ENCODE results near the gene DCTD. TPM values are rescaled to one million over a fixed set of nuclear protein-coding genes. Genes with fewer than 3 reads are reported as not detected.

Gene DCTD
- total RNA-seq, 1 donor from 2014 or later = 105 TPM

DNA sequence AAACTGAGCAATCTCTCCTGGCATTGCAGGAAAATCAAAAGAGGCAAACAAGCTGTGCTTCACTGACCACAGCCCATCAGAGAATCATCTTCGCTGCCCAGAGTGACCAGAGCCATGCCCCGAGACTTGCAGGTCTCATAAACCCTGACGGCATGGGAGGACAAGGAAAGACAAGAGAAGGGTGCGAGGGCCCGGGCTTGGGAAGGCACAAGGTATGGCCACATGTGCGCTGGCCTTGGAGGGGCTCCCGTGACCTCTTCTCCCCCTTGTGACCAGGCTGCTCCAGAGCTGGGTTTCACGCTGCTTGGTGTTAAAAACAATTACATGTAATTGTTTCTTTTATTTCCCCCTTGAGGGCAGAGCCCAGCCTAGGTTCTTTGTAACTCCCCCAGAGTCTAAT lies 20.8 kb downstream of the DCTD start:
- DNase-seq (ENCODE audit: low read depth) = no peak
- Histone ChIP-seq H3K4me3 (ENCODE audit: low read depth, low read length) (no peak overlapping the region), H3K27me3 (ENCODE audit: control insufficient read depth, insufficient read depth, low read length) (no peaks in the 10 kb centered on the region), H3K36me3 (ENCODE audit: control insufficient read depth, insufficient read depth, low read length) (peaks cover 12% of the 10 kb centered on the region)
- no peak for TF ChIP-seq CTCF (IDR thresholded peaks at IDR 0.05; ENCODE audit: insufficient read depth, low read length, severe bottlenecking)
- FAIRE-seq = no peak

- Histone ChIP-seq H3K27me3 (ENCODE audit: control insufficient read depth, insufficient read depth, low read length) (no peaks in the 10 kb centered on the region), H3K36me3 (ENCODE audit: control insufficient read depth, insufficient read depth, low read length) (peaks cover 14% of the 10 kb centered on the region), H3K4me3 (ENCODE audit: low read depth, low read length) (no peak overlapping the region)
- FAIRE-seq (no peak), DNase-seq (ENCODE audit: low read depth) (no peak)
- TF ChIP-seq CTCF (IDR thresholded peaks at IDR 0.05; ENCODE audit: insufficient read depth, low read length, severe bottlenecking) = no peak
These were observed 21.3 kb downstream of the DCTD start for GRCh38 chr4:182895791-182896292.

- Histone ChIP-seq H3K4me3 (ENCODE audit: low read depth, low read length) (no peak overlapping the region), H3K36me3 (ENCODE audit: control insufficient read depth, insufficient read depth, low read length) (peaks cover 17% of the 10 kb centered on the region), H3K27me3 (ENCODE audit: control insufficient read depth, insufficient read depth, low read length) (no peaks in the 10 kb centered on the region)
- no peak for FAIRE-seq
- DNase-seq (ENCODE audit: low read depth) = no peak
- no peak for TF ChIP-seq CTCF (IDR thresholded peaks at IDR 0.05; ENCODE audit: insufficient read depth, low read length, severe bottlenecking)
These were observed 22.4 kb downstream of the DCTD start for GRCh38 chr4:182894681-182895275.

DNA sequence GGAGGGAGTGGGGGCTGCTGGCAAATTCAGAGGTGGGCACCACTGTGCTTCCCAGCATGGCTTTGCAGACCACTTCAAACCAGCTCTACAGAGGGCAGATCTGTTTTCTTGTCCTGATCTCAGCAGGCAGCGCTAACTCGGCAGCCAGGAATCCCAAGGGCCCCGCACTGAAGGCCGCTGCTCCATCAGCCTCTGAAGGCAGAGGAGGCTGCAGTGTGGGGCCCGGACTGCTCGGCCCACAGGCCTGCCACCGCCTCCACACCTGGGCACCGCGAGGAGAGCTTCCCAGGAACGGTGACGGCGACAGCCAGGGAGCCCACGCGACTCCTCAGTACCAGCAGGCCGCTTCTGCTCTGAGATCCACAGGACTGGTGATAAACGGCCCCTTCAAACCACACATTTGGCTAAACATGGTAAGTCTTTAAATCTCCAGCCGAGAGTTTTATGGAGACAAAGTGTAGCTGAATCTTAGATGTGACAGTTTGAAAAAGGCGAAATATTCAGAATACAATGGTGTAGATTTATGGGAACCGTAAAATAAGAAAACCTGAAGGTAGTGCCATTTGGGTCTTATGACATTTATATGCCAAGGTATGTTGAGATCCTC lies 23.6 kb downstream of the DCTD start:
- DNase-seq (ENCODE audit: low read depth) (no peak), FAIRE-seq (no peak)
- Histone ChIP-seq H3K27me3 (ENCODE audit: control insufficient read depth, insufficient read depth, low read length) (no peaks in the 10 kb centered on the region), H3K36me3 (ENCODE audit: control insufficient read depth, insufficient read depth, low read length) (peaks cover 18% of the 10 kb centered on the region), H3K4me3 (ENCODE audit: low read depth, low read length) (no peak overlapping the region)
- no peak for TF ChIP-seq CTCF (IDR thresholded peaks at IDR 0.05; ENCODE audit: insufficient read depth, low read length, severe bottlenecking)

- TF ChIP-seq CTCF (IDR thresholded peaks at IDR 0.05; ENCODE audit: insufficient read depth, low read length, severe bottlenecking) = no peak
- FAIRE-seq = no peak
- peaks cover 18% of the 10 kb centered on the region for H3K36me3 ChIP-seq (ENCODE audit: control insufficient read depth, insufficient read depth, low read length)
These were observed 24.1 kb downstream of the DCTD start for GRCh38 chr4:182893047-182893446.

More at GRCh38 chr4:182893047-182893446, 24.1 kb downstream of the DCTD start:
- Histone ChIP-seq H3K27me3 (ENCODE audit: control insufficient read depth, insufficient read depth, low read length) (no peaks in the 10 kb centered on the region), H3K4me3 (ENCODE audit: low read depth, low read length) (no peak overlapping the region)
- DNase-seq (ENCODE audit: low read depth) = no peak
